ENCODE data around the gene SKAP1.
"Not testable (repeated sequence)": the region's sequence is repeated elsewhere in the genome, so short reads cannot be mapped to it uniquely, and the experiment has no call there.

SKAP1 gene

GRCh38 chr17:48207776-48208544 is 222.1 kb downstream of the SKAP1 start:
- no peak for DNase-seq (ENCODE audit: low spot score)

DNA sequence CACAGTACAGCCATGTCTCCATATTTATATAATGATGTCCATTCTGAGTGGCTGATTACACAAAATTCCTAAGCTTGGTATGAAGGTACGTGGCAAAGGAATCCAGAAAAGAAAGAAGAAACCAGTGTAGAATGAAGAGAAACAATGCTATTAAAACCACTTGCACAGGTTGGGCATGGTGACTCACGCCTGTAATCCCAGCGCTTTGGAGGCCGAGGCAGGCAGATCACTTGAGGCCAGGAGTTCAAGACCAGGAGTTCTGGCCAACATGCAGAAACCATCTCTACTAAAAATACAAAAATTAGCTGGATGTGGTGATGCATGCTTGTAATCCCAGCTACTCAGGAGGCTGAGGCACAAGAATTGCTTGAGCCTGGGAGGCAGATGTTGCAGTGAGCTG is 223.0 kb downstream of the SKAP1 start:
- not testable (repeated sequence) for DNase-seq (ENCODE audit: low spot score)

DNA sequence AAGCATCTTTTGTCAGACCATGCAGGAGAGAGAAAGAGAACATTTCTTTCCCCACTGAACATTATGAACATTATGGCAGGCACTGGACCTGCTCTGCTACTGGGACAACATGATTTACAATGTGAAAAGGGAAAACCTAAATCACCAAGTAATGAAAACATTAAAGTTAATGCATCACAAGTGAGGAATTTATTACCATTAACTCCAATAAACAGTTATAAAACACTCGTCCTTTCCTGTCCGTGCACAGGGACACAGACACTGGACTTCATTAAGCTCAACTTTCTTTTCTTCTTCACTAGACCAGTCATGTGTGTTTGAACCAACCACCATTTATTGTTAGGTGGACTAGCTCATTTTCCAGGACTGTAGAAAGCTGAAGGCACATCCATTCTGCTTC is 227.1 kb downstream of the SKAP1 start:
- DNase-seq (ENCODE audit: low spot score), result no peak

DNA sequence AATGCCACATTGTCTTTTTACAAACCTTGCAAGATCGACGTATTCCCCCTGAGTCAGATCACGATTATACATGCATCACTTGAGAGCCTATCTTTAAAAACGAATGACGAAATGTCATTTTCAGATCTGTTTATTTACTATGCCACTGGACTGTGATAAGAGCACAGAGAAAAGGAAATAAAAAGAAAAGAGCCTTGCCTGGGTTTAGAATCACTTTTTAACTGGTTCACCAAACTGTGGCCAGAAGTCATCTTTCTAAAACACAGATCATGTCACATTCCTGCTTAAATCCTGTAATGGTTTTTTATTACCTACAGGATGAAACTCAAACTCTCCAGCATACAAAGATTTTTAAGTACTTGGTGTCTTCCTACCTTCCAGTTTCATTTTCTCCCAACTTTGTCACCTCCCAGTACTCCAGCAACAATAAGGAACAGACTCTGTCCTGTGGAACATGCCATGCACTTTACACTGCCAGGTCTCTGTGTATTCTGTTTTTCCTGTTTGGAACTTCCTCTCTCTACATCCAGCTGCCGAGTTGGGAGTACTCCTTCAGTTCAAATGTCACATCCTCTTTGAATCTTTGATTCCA is 231.0 kb downstream of the SKAP1 start:
- DNase-seq (ENCODE audit: low spot score), result no peak

DNA sequence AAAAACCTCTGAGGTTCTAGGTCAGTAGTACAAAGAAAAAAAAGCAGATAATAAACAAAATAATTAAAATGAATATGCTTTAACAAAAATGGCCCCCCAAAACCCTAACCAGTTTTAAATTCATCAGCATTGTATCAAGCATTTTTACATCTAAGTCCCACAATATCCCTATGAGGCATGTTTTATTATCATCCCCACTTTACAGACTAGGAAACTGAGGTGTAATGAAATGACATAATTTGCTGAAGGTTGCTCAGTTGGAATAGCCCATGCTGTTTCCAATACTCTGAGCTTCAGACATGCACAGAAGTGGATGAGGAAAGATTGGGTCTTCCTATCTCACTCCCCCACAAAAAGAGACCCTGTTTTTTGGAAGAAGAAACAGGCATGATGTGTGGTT is 234.1 kb downstream of the SKAP1 start:
- DNase-seq (ENCODE audit: low spot score), result no peak

DNA sequence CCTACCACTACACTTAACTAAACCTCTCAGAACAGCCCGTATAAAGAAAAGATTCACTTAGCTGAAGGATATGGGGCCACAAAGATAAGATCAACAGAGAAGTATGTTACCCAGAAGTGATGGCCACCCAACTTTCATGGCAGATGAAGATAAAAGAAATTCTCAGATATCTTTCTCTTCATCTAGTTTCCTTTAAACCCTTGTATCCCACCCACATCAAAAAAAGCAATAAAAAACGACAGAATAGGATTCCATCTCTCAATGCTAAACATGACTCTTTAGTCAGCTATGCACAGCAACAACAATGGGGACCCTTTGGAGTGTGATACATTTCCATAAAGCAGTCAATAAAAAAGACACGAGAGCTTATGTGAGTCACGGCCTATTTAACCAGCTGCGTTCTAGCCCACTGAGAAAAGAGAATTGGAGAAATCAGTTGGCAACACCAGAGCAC is 235.9 kb downstream of the SKAP1 start:
- peak; percentile 44 for DNase-seq (ENCODE audit: low spot score)

DNA sequence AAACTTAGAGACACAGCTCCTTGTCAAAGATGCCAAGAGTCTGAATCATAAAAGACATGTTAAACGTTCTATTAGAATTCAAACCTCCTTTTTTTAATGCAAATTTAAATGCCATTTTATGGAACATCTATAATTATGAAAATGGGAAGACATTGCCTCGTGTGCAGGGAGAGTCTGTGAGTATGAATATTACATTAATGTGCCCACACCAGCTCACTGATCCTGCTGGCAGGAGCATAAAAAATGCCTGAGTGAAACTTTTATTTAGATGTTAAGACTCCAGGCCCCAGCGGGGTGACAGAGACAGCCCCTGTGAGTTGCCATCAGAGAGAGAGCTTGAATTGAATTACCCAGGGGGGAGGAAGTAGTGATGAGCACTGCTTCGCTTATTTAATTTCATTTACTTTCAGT is 237.7 kb downstream of the SKAP1 start:
- no peak for DNase-seq (ENCODE audit: low spot score)

GRCh38 chr17:48191362-48191761 is 238.7 kb downstream of the SKAP1 start:
- DNase-seq (ENCODE audit: low spot score), result no peak

DNA sequence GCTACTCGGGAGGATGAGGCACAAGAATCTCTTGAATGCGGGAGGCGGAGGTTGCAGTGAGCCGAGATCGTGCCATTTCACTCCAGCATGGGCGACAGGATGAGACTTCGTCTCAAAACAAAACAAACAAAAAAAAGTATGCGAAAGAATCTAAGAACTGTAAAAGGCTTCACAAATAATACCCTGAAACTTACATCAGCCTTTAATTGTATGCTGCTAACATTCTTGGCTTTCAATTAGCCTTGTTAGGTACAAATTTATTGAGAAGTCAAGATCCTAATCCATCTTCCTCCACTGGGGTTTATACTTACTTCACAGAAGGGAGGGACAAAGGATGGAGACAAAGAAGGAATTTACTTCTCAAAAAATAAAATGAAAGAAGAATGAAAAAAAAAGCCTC is 239.1 kb downstream of the SKAP1 start:
- DNase-seq (ENCODE audit: low spot score), result no peak

DNA sequence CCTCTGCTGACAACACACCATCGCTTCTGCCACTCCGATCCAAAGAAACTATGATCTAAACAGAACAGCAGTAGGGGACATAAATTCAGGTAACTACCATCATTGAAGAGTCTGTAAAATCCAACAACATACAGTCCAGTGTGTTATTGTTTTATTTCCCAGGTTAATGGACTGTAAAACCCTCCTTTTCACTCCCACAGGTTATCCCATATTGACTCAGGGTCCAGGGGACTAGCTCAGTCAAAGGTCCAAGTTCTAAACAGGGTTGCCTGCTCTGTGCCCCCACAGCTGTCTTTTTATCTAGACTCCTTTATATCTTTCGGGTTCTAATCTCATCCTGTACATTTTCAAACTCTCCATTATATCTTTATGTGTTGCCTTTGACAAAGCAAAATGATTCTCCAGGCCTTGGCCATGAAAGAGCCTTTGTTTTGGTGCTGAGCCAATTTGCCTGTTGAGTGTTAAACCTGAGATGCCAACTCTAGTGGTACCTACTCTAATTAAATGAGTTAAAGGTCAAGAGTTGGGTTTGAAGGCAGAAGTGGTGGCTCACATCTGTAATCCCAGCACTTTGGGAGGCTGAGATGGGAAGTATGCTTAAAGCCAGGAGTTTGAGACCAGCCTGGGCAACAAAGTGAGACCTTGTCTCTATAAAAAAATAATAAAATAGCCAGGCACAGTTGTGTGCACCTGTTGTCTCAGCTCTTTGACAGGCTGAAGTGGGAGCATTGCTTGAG is 242.0 kb downstream of the SKAP1 start:
- DNase-seq (ENCODE audit: low spot score), result no peak

- DNase-seq (ENCODE audit: low spot score), result not testable (repeated sequence)
Measured at GRCh38 chr17:48186317-48186716, 243.7 kb downstream of the SKAP1 start.

DNA sequence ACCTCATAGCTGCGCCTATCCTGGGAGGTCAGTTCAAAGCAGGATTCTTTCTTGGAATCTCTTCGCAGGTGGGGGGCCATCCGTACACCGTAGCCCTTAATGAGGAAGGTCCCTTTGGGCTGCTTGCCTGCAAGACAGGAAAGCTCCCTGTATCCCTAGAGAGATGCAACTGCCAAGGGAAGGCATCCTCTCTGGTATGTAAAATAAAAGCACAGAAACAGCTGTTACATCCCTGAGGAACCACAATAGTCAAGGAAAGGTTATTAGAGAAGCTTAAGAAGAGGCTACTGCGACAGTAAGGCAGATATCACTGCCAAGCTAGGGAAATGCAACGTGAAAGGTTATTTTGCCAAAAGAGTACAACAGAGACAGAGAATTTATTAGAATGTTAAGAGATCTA is 245.3 kb downstream of the SKAP1 start:
- no peak for DNase-seq (ENCODE audit: low spot score)

- DNase-seq (ENCODE audit: low spot score), result no peak
Measured at GRCh38 chr17:48181653-48182052, 248.4 kb downstream of the SKAP1 start.

GRCh38 chr17:48180842-48181629 is 249.0 kb downstream of the SKAP1 start:
- no peak for DNase-seq (ENCODE audit: low spot score)

GRCh38 chr17:48179071-48179945 is 250.7 kb downstream of the SKAP1 start:
- no peak for DNase-seq (ENCODE audit: low spot score)

DNA sequence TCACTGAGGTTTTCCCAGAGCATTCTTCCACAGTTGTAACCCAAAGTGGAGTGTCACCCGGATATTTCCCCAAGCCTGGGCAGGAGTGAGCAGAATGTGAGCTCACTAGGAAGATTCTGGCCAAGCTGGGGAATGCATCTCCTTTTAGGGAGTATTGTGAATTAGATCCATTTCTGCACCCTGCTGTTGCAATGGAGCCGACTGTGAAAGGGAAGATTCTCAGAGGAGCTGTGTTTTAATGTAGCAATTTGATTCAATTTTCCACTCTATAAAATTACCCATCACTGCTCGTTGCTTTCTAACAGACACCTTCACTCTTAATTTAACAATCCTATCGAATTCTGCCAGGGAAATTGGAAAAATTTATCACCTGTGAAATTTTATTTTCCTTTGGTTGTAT is 251.7 kb downstream of the SKAP1 start:
- no peak for DNase-seq (ENCODE audit: low spot score)

GRCh38 chr17:48177816-48178215 is 252.2 kb downstream of the SKAP1 start:
- DNase-seq (ENCODE audit: low spot score), result no peak

- DNase-seq (ENCODE audit: low spot score), result no peak
Measured at GRCh38 chr17:48176471-48176855, 253.6 kb downstream of the SKAP1 start.

DNA sequence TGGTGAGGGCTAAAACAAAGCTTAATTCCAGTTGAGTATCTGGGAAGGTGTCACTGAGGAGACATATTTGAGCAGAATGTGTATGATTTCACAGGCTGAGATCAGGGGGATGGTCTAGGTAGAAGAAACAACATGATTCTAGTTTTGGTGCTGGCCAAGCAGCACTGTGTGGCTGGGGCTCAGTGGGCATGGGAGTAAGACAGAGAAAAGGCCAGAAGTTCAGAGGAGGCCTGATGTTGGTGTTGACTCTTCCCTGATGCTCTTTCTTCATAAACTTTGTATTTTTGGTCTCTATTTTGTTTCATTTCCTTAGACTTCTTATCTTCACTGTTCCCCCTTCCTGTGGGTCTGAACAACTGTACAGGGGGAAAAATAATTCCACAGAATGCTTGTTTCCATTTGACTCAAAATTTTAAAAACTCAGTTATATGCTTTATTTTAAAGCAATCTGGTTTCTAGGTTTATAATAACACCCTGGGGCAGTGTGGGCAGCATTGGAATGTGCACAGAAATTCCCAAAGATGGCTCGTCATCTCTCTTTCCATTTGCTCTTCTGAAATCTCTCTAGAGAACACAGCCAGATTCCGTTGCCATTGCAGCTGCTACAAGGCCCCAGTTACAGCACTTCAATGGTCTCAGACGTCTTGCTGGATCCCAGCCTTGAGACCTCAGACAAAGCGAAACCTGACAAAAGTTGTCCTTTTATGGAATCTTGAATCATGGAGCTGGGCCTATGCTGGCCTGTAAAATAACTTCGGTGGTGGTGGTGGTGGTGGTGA is 254.1 kb downstream of the SKAP1 start:
- no peak for DNase-seq (ENCODE audit: low spot score)

DNA sequence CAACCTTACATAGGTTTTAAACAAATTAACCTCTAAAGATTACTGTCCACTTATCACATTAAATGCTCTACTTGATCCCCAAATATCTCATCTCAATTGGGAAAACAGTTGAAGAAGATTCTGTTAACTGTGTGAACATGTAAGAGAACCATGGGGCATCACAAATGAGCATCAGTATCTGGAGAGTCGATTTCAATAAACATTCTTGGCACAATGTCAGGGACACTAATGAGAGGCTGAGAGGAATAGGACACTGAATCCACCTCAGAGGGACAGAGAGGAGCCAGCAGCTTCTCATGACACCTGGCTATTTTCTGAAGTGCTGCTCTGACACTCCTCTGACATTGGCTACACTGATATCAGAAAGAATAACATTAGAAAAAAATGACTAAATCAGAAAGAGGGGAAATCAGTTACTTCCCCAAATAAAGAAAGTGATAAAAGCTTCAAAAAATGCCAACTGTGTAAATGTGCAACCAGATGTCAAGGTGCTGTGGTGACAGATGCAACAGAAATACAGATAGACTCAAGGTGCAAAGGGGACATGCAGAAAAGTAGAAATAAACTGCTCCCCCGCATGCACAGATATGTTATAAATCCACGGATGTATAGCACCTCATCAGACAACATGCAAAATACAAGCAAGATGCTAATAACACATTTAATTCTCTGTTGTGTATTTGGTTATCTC is 255.0 kb downstream of the SKAP1 start:
- no peak for DNase-seq (ENCODE audit: low spot score)

All from CD4-positive, alpha-beta T cell treated with Interleukin-2 at 100 ng/mL for 4 hours (primary cell).